Subcutaneous abdominal adipose tissue (tissue), 5 donors: ENCODE results near the gene REV1.

Source experiments
- H3K27ac ChIP-seq: one replicate; pipeline ENCODE4 v1.7.0; 2013; ENCODE audit warnings: low read depth, mild to moderate bottlenecking, inconsistent platforms, low read length, moderate library complexity
- H3K27me3 ChIP-seq, 5 donors: one replicate each; pipeline ENCODE4 v1.7.0; 2013; ENCODE audit warnings: low read length in 5 of 5, inconsistent platforms in 1 of 5; ENCODE audit not compliant: control insufficient read depth in 5 of 5, insufficient read depth in 4 of 5
- H3K36me3 ChIP-seq, 5 donors: one replicate each; pipeline ENCODE4 v1.7.0; 2013; ENCODE audit warnings: low read length in 5 of 5; ENCODE audit not compliant: control insufficient read depth in 5 of 5, insufficient read depth in 5 of 5
- H3K4me1 ChIP-seq, 5 donors: one replicate each; pipeline ENCODE4 v1.7.0; 2013; ENCODE audit warnings: low read length in 5 of 5, mild to moderate bottlenecking in 3 of 5, moderate library complexity in 1 of 5; ENCODE audit not compliant: control insufficient read depth in 5 of 5, insufficient read depth in 5 of 5
- H3K4me3 ChIP-seq, 5 donors: one replicate each; pipeline ENCODE4 v1.7.0; 2013; ENCODE audit warnings: low read length in 5 of 5, low read depth in 1 of 5
- H3K9ac ChIP-seq, 5 donors: one replicate each; pipeline ENCODE4 v1.7.0; 2013; ENCODE audit warnings: low read length in 5 of 5, mild to moderate bottlenecking in 4 of 5, moderate library complexity in 3 of 5
- H3K9me3 ChIP-seq, 5 donors: one replicate each; pipeline ENCODE4 v1.7.0; 2013; ENCODE audit warnings: low read length in 5 of 5; ENCODE audit not compliant: control insufficient read depth in 5 of 5
- donor health status: healthy.
- donor health status: healthy.
- donor health status: healthy.
- donor health status: healthy.
- donor health status: healthy.

The REV1 gene

DNA sequence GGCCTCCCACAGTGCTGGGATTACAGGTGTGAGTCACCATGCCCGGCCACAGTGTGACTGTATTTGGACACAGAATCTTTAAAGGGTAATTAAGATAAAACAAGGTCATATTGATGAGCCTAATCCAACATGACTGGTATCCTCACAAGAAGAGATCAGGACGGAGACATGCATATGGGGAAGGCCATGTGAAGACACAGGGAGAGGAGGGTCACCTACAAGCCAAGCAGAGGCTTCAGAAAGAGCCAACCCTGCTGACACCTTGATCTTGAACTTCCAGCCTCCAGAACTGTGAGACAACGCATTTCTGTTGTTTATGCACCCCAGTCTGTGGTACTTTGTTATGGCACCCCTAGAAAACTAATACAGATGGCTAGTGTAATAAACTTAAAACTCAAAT lies 72.4 kb downstream of the REV1 start:
- Histone ChIP-seq H3K4me3 (no peak overlapping the region), H3K27me3 (no peaks in the 10 kb centered on the region), H3K9me3 (no peaks in the 10 kb centered on the region), H3K4me1 (peaks cover 0 to 2% (median 0%) of the 10 kb centered on the region in 5 donors), H3K9ac (no peak overlapping the region), H3K27ac (no peak overlapping the region), H3K36me3 (peaks cover 50 to 86% (median 74%) of the 10 kb centered on the region in 5 donors)

DNA sequence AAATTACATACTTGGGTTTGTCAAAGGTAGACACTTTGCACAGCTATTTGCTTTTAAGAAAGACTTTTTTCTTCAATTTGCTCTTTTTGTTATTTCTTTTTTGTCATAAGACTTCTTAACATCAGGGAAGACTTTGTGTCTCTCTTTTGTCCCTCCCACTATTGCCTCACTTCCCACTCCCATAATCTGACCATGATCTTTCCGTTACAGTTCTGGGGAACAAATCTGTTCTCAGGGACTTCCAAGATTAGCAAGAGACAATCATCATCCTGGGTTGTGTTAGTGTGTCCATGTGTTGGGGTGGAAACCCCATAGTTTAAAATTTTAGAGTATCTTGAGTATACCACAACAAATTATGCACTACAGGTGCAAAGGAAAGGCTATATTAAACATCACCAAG lies 75.3 kb downstream of the REV1 start:
- H3K4me1 ChIP-seq, result no peaks in the 10 kb centered on the region
- H3K36me3 ChIP-seq, result peaks cover 41 to 81% (median 59%) of the 10 kb centered on the region in 5 donors
- no peak overlapping the region for H3K9ac ChIP-seq
- no peaks in the 10 kb centered on the region for H3K27me3 ChIP-seq
- no peak overlapping the region for H3K4me3 ChIP-seq
- no peaks in the 10 kb centered on the region for H3K9me3 ChIP-seq
- no peak overlapping the region for H3K27ac ChIP-seq

DNA sequence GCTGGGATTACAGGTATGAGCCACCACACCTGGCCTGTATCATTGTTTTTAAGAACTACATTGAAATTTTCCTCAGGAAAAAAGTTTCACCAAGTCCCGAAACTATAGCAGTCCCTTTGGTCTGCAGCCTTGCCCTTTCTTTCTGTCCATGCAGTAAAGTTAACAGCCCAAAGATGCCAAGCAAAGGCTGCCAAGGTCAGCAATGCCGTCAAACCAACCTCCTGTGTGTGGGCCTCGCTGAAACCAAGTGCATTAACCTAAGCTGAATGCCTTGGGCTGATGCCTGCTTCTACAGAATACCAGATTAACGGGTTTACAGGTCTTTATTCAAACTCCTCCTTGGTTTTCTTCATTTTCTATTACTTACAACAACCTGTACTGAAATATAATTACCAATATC lies 79.5 kb downstream of the REV1 start:
- no peaks in the 10 kb centered on the region for H3K4me1 ChIP-seq
- H3K36me3 ChIP-seq, result peaks cover 35 to 77% (median 48%) of the 10 kb centered on the region in 5 donors
- H3K9ac ChIP-seq, result no peak overlapping the region
- H3K9me3 ChIP-seq, result no peaks in the 10 kb centered on the region
- H3K27ac ChIP-seq, result no peak overlapping the region
- no peak overlapping the region for H3K4me3 ChIP-seq
- H3K27me3 ChIP-seq, result no peaks in the 10 kb centered on the region

DNA sequence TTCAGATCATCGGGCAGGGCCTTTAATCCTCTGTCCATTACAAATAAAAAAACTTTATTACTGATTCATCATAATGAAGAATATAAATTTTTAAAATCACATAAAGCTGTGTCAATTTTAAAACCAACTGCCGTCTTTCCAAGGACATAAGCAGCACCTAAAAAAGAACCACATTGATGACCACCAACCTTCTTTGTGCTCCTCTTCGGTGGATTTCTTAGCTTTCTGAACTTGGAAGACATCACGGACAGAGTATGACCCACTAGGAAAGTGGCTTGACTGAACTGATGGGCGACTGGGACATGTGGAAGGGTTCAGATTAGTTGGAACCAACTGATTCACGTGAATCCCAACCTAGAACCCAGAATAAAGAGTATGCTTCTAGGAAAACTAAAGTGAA lies 83.7 kb downstream of the REV1 start:
- Histone ChIP-seq H3K36me3 (peaks cover 45 to 85% (median 67%) of the 10 kb centered on the region in 5 donors), H3K27me3 (no peaks in the 10 kb centered on the region), H3K27ac (no peak overlapping the region), H3K4me3 (no peak overlapping the region), H3K9me3 (no peaks in the 10 kb centered on the region), H3K9ac (no peak overlapping the region), H3K4me1 (no peaks in the 10 kb centered on the region)

DNA sequence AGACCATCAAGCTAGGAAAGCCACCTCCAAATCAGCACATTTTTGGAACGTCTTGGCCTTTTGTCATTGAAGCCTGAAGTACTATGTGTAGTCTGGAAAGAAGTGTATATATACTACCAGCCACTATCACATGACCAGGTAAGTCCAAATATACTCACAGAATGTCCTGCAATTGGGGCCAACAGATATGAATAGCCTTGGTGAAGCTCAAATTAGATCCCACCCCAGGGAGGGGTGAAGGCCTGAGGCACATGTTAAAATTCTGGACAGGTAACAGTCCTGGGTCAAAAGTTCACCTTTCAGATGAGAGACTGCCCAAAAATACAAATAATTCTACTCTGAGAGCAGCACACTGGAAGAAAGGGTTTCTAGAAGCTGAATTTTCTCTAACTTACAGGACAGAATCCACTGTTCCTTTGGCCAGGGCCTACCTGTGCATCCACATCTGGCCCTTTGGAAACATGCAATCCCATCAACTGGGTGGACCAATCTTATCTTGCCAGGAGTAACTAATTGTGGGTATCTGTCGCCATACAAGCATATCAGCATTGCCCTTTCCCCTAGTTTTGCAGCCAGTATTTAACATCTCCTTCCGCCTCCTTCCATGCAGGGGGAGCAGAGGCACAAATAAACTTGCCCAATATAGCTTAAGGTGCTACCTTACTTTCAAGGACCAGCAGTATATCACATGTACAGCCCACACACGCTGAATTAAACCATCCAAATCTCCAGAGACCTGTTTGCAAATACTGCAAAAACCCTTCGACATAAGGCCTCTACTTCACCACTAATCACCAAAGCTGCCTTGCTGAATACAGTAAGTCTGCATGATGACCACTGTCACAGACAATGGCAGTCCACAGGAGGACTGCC lies 84.8 kb downstream of the REV1 start:
- no peaks in the 10 kb centered on the region for H3K9me3 ChIP-seq
- no peaks in the 10 kb centered on the region for H3K27me3 ChIP-seq
- H3K9ac ChIP-seq, result no peak overlapping the region
- H3K27ac ChIP-seq, result no peak overlapping the region
- H3K4me3 ChIP-seq, result no peak overlapping the region
- no peaks in the 10 kb centered on the region for H3K4me1 ChIP-seq
- H3K36me3 ChIP-seq, result peaks cover 50 to 85% (median 71%) of the 10 kb centered on the region in 5 donors

DNA sequence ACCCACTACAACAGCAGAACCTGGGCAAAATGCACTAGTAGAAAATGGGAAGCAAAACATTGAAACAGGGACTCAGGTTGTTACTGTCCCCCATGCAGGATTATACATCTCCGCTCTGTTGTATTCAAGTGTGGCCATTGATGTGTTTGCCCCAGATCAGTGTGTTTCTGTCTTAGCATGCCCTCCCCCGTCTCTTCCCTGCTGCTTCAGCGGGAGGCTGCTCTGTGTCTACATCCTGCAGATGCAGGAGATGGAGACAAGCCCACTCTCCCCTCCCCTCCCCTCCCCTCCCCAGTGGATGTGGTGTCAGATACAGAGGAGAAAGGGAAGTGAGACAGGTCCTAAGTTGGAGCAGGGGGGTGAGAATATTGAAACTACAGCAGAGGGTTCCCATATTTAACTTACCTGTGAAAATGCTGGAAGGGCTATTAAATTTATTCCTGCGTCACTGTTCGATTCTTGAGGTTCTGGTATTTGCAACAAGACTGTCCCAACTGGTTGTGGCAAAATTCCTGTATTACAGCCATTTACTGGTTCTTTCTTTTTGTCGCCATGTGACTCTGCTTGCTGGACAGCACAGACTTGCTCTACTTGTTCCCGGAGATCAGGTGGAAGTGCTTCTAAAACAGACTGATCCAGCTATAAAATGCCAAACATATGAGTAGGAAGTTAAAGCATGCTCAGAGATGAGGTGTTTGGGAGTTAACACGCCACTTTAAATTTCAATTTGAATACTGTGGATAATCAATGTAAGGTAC lies 85.6 kb downstream of the REV1 start:
- no peaks in the 10 kb centered on the region for H3K4me1 ChIP-seq
- no peaks in the 10 kb centered on the region for H3K27me3 ChIP-seq
- H3K9ac ChIP-seq, result no peak overlapping the region
- H3K9me3 ChIP-seq, result no peaks in the 10 kb centered on the region
- no peak overlapping the region for H3K4me3 ChIP-seq
- H3K36me3 ChIP-seq, result peaks cover 58 to 86% (median 71%) of the 10 kb centered on the region in 5 donors
- no peak overlapping the region for H3K27ac ChIP-seq

DNA sequence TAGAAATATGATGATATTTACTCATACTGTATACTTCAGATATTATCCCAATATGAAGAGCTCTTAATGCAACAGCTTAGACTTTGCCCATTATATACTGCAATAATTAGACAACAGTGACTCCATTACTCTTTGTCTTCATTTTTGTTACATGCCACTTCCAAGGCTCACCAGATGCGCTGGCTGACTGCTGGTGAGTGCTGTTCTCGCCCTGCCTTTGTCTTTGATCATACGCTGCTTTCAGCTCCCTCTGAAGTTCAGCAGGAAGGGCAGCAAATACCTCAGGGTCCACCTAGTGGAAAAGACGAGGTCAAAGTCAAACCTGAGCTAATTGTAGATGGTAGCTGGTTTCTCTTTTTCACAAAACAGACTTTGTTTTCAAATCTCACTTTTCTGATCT lies 86.3 kb downstream of the REV1 start:
- Histone ChIP-seq H3K4me3 (no peak overlapping the region), H3K9ac (no peak overlapping the region), H3K27ac (no peak overlapping the region), H3K9me3 (no peaks in the 10 kb centered on the region), H3K36me3 (peaks cover 61 to 89% (median 74%) of the 10 kb centered on the region in 5 donors), H3K27me3 (no peaks in the 10 kb centered on the region), H3K4me1 (no peaks in the 10 kb centered on the region)

DNA sequence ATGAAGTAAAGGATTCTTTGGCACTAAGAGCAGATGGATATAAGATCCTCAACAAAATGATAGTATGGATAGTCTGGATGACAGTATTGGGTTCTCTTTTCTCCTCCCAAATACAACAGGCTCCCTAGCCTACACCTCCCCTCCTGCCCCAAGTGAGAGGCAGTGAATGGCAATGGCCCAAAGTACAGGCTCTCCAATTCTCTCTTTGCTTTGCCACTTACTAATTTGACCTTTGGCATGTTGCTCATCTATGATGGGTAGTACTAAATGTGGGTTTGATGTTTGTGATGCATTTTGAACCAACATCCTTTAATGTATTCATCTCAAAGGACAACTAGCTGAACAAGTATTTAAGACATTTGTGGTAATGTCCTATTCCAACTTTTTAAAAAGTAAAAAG lies 86.7 kb downstream of the REV1 start:
- Histone ChIP-seq H3K9me3 (no peaks in the 10 kb centered on the region), H3K4me1 (no peaks in the 10 kb centered on the region), H3K27ac (no peak overlapping the region), H3K4me3 (no peak overlapping the region), H3K9ac (no peak overlapping the region), H3K36me3 (peaks cover 62 to 90% (median 79%) of the 10 kb centered on the region in 5 donors), H3K27me3 (no peaks in the 10 kb centered on the region)

DNA sequence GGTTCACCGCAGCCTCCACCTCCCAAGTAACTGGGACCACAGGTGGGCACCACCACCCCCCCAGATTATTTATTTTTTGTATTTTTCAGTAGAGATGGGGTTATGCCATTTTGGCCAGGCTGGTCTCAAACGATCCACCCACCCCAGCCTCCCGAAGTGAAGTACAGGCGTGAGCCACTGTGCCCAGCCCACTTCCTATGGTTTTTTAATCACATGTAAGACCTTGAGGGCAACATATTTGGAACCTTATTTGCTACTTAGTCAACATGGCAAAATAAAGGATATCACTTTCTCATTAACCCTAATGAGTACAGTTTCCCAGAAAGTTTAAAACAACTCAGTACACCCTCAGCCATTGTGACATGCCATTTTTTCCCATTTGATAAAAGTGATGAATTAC lies 88.0 kb downstream of the REV1 start:
- no peak overlapping the region for H3K4me3 ChIP-seq
- H3K27me3 ChIP-seq, result no peaks in the 10 kb centered on the region
- H3K36me3 ChIP-seq, result peaks cover 61 to 94% (median 91%) of the 10 kb centered on the region in 5 donors
- peaks cover 0 to 8% (median 4%) of the 10 kb centered on the region in 5 donors for H3K4me1 ChIP-seq
- no peak overlapping the region for H3K9ac ChIP-seq
- no peak overlapping the region for H3K27ac ChIP-seq
- H3K9me3 ChIP-seq, result no peaks in the 10 kb centered on the region

DNA sequence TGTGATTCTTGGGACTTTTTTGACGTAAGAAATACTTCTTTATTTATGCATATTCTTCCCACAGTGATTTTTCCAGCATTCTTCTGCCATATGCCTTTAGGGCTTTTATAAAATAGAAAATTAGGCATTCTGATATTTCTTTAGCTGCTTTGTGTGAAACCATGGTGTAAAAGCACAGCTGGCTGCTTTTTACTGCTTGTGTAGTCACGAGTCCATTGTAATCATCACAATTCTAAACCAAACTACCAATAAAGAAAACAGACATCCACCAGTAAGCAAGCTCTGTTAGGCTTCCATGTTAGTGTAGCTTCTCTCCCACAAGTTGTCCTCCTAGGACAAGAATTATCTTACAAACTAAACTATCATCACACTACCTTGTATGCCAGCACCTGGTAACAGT lies 90.0 kb downstream of the REV1 start:
- peaks cover 54 to 97% (median 88%) of the 10 kb centered on the region in 5 donors for H3K36me3 ChIP-seq

More for the DNA sequence above, 90.0 kb downstream of the REV1 start:
- Histone ChIP-seq H3K4me1 (peaks cover 0 to 8% (median 4%) of the 10 kb centered on the region in 5 donors), H3K27ac (no peak overlapping the region), H3K27me3 (no peaks in the 10 kb centered on the region), H3K9ac (no peak overlapping the region), H3K9me3 (no peaks in the 10 kb centered on the region), H3K4me3 (no peak overlapping the region)
